Ectodermal cell (in vitro differentiated cells): ENCODE measurements around the gene KLHL2.

Experiments used
- H3K27ac ChIP-seq: 2 replicates; pipeline ENCODE4 v1.7.0; 2013; ENCODE audit warnings: mild to moderate bottlenecking, low read depth, low read length; ENCODE audit not compliant: insufficient read depth, poor library complexity, severe bottlenecking
- H3K27me3 ChIP-seq: 2 replicates; pipeline ENCODE4 v1.7.0; 2013; ENCODE audit warnings: mild to moderate bottlenecking, low read length; ENCODE audit not compliant: insufficient read depth, control insufficient read depth, poor library complexity, severe bottlenecking
- H3K36me3 ChIP-seq: one replicate; pipeline ENCODE4 v1.7.0; 2013; ENCODE audit warnings: low read length; ENCODE audit not compliant: control insufficient read depth, insufficient read depth
- H3K4me1 ChIP-seq: one replicate; pipeline ENCODE4 v1.7.0; 2013; ENCODE audit warnings: low read length; ENCODE audit not compliant: control insufficient read depth, insufficient read depth
- H3K4me3 ChIP-seq: 2 replicates; pipeline ENCODE4 v1.7.0; 2013; ENCODE audit warnings: low read depth, low read length, control low read depth; ENCODE audit not compliant: insufficient read depth
- H3K9me3 ChIP-seq: 2 replicates; pipeline ENCODE4 v1.7.0; 2013; ENCODE audit warnings: mild to moderate bottlenecking, low read length, moderate library complexity; ENCODE audit not compliant: control insufficient read depth
- WGBS, 2 experiments: methylation state at CpG; one replicate each; pipeline ENCODE4 v1.1.7; 2013; ENCODE audit warnings: missing lambda C conversion rate in 2 of 2; 5-methylcytosine and 5-hydroxymethylcytosine counted together

KLHL2 gene

DNA sequence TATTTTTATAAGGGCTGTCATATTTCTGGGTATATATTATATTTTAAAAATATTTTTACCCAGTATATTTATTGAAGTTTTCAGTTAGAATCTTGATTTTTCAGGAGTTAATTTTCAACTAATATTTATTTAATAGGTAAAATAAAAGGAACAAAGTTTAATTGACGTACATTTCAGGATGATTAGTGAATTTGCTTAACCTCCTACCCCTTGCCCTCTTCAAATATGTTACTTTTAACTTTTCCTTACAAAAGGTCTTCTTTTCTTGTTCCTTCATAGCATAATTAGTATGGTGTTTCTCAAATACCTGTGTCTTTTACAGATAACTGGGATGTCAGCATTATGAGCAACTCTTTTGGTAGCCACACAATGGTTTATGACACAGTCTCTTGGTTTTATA, 95.3 kb downstream of the KLHL2 start:
- WGBS, 2 experiments = 100% methylated on average over 1 of the region's 1 CpG; no CpG with 5 or more reads in 1 of the 2 experiments
- Histone ChIP-seq H3K27ac (no peak overlapping the region), H3K9me3 (no peaks in the 10 kb centered on the region), H3K36me3 (no peaks in the 10 kb centered on the region), H3K27me3 (no peaks in the 10 kb centered on the region), H3K4me3 (no peak overlapping the region), H3K4me1 (no peaks in the 10 kb centered on the region)

DNA sequence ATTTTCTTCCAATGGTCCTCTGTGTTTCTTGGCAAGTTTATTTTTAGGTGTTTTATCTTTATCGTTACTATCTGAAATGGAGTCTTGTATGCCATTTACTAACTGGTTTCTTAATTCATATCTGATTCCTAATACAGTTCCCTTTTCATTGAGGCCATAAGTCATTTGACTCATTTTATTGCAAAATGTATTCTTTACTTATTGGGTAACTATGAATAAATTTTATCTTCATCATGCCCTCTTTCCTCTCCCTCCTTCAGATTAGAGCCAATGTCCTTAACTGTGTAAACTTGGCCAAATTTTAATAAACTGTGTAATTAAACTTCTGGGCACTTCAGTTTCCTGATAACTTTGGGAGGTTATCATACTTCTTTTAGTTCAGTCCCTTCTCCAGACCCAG, 100.8 kb downstream of the KLHL2 start:
- Histone ChIP-seq H3K4me1 (no peaks in the 10 kb centered on the region), H3K9me3 (no peaks in the 10 kb centered on the region), H3K27ac (no peak overlapping the region), H3K27me3 (no peaks in the 10 kb centered on the region), H3K36me3 (no peaks in the 10 kb centered on the region), H3K4me3 (no peak overlapping the region)
- 100% methylated on average over 1 of the region's 1 CpG; no CpG with 5 or more reads in 1 of the 2 experiments for WGBS, 2 experiments

DNA sequence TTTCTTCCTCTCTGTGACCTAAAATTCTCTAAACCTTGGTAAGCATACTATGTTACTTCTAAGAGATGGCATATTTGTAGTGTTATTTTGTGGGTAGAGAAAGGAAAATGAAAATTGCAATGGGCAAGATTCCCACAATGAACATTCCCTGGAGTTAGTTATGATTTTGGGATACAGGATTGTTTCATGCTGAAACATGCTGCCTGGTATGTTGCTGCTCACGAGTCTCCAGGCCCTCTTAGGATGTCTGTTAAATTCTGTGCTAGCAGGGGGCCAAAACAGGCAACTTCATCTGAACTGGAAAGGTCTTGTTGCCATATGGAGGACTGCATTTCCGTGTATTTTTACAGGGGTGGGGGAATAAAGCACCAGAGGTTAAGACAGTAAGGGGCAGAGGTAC, 101.2 kb downstream of the KLHL2 start:
- 89 to 91% methylated on average over 2 of the region's 2 CpGs for WGBS, 2 experiments
- no peaks in the 10 kb centered on the region for H3K27me3 ChIP-seq
- H3K27ac ChIP-seq = no peak overlapping the region
- H3K36me3 ChIP-seq = no peaks in the 10 kb centered on the region
- H3K4me3 ChIP-seq = no peak overlapping the region
- no peaks in the 10 kb centered on the region for H3K4me1 ChIP-seq
- H3K9me3 ChIP-seq = no peaks in the 10 kb centered on the region

DNA sequence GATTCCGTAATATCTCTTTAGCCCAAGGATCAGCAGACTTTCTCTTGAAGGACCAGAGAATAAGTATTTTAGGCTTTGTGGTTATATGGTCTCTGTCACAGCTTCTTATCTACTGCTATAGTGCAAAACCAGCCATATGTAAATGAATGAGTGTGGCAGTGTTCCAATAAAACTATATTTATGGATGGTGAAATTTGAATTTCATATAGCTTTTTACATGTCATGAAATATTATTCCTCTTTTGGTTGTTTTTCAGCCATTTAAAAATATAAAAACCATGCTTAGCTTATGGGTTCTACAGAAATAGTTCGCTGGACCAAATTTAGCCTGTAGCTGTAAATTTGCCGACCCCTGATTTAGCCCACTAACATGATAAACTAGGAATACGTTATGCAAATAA, 102.1 kb downstream of the KLHL2 start:
- no peaks in the 10 kb centered on the region for H3K9me3 ChIP-seq
- no peaks in the 10 kb centered on the region for H3K27me3 ChIP-seq
- peaks cover 3% of the 10 kb centered on the region for H3K36me3 ChIP-seq
- H3K4me3 ChIP-seq = no peak overlapping the region
- 95 to 97% methylated on average over 3 to 4 of the region's 4 CpGs for WGBS, 2 experiments
- no peaks in the 10 kb centered on the region for H3K4me1 ChIP-seq
- no peak overlapping the region for H3K27ac ChIP-seq

DNA sequence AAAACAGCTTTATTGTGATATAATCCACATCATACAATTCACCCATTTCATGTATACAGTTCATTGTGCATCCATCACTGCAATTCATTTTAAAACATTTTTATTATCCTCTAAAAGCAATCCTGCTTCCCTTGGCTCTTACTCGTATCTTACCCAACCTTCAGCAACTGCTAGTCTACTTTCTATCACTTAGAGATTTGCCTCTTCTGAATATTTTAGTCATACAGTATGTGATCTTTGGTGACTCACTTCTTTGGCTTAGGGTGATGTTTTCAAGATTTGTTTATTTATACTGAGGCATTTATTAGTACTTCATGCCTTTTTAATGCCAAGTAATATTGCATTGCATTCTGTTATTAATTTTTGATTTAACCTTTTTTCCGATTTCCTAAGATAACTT, 105.1 kb downstream of the KLHL2 start:
- Histone ChIP-seq H3K4me1 (no peaks in the 10 kb centered on the region), H3K4me3 (no peak overlapping the region), H3K9me3 (no peaks in the 10 kb centered on the region), H3K27ac (no peak overlapping the region), H3K36me3 (peaks cover 3% of the 10 kb centered on the region), H3K27me3 (no peaks in the 10 kb centered on the region)
- 90 to 95% methylated on average over 1 to 2 of the region's 2 CpGs for WGBS, 2 experiments

DNA sequence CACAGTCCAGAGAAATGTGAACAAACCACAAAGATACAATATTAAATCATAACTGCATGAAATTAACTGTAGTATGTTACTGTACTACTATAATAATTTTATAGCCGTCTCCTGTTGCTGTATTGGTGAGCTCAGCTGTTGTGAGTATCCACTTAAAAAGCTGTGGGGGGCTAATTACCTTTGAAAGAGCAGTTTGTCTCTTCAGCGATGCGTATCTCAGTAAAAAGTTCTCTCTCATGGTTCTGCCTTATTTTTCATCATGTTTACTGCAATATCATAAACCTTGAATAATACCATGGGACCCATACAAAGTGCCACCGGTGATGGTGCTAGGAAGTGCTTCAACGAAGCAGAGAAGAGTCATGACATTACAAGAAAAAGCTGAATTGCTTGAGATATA, 111.7 kb downstream of the KLHL2 start:
- 92 to 96% methylated on average over 5 of the region's 5 CpGs for WGBS, 2 experiments
- H3K4me1 ChIP-seq = no peaks in the 10 kb centered on the region
- no peaks in the 10 kb centered on the region for H3K27me3 ChIP-seq
- H3K9me3 ChIP-seq = no peaks in the 10 kb centered on the region
- no peak overlapping the region for H3K4me3 ChIP-seq
- H3K27ac ChIP-seq = no peak overlapping the region
- peaks cover 3% of the 10 kb centered on the region for H3K36me3 ChIP-seq

DNA sequence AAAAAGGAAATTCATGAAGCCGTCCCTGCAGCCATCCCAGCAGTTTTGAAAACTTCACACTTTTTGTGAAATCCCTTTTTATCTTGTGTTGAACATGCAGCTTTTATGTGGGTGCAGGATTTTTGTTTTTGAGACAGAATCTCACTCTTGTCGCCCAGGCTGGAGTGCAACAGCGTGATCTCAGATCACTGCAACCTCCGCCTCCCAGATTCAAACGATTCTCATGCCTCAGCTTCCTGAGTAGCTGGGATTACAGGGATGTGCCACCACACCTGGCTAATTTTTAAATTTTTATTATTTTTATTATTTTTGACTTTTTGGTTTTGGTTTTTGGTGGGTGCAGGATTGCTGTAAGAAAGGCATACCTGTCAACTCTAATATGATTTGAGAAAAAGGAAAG, 112.1 kb downstream of the KLHL2 start:
- Histone ChIP-seq H3K27me3 (no peaks in the 10 kb centered on the region), H3K27ac (no peak overlapping the region), H3K9me3 (no peaks in the 10 kb centered on the region), H3K4me3 (no peak overlapping the region), H3K36me3 (no peaks in the 10 kb centered on the region), H3K4me1 (no peaks in the 10 kb centered on the region)
- WGBS, 2 experiments = 88 to 93% methylated on average over 5 of the region's 5 CpGs

DNA sequence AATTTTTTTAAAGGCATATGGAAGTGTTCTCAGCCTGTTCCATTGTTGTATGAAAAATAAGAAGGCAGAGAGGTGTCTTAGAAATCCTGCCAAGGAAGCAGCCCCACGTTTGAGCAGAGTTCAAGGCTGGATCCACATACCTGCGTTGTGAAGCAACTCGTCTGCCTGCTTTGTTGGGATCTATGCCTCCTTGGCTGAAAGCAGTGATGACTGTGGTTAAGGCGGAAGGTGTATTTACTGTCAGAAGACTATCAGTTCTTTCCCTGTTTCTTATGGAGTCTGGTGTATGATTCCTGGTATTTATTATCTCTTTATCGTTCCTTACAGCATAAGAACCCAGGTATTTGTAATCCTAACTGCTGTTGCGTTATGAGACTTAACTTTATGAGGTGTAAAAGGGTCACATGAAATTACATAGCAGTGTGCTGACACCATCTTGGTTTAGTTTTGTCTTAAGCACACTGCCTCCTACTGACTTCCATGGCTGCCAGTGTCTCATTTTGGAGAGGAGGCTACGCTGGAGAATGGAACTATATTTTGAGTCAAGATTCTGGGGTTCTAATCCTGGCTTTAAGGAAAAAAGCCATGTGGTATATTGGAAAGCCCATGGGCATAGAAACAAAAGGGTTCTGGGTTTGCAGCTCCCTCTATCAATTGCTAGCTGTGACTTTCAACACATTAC, 117.0 kb downstream of the KLHL2 start:
- Histone ChIP-seq H3K9me3 (no peaks in the 10 kb centered on the region), H3K27ac (no peak overlapping the region), H3K4me1 (peaks cover 10% of the 10 kb centered on the region), H3K27me3 (no peaks in the 10 kb centered on the region), H3K36me3 (no peaks in the 10 kb centered on the region), H3K4me3 (no peak overlapping the region)
- 91 to 93% methylated on average over 6 to 7 of the region's 7 CpGs for WGBS, 2 experiments

DNA sequence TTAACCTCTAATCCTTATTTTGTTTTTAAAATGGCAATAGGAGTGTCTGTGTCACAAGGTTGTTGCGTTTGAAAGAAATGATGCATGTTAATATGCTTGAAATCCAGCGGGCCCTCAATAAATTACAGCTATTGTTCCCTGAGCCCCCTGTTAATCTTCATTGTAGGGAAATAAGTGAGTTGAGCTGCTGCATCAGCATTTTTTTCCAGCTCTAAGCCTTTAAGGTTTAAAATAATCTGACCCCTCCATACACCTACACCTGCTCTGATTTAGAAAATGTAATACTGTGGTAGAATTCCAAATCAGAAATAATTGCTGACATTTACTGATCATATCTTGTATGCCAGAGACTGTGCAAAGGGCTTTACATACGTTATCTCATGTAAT, 117.5 kb downstream of the KLHL2 start:
- 94% methylated on average over 3 of the region's 3 CpGs for WGBS, 2 experiments
- no peaks in the 10 kb centered on the region for H3K9me3 ChIP-seq
- no peak overlapping the region for H3K27ac ChIP-seq
- peaks cover 10% of the 10 kb centered on the region for H3K4me1 ChIP-seq
- H3K4me3 ChIP-seq = no peak overlapping the region
- H3K27me3 ChIP-seq = no peaks in the 10 kb centered on the region
- no peaks in the 10 kb centered on the region for H3K36me3 ChIP-seq

DNA sequence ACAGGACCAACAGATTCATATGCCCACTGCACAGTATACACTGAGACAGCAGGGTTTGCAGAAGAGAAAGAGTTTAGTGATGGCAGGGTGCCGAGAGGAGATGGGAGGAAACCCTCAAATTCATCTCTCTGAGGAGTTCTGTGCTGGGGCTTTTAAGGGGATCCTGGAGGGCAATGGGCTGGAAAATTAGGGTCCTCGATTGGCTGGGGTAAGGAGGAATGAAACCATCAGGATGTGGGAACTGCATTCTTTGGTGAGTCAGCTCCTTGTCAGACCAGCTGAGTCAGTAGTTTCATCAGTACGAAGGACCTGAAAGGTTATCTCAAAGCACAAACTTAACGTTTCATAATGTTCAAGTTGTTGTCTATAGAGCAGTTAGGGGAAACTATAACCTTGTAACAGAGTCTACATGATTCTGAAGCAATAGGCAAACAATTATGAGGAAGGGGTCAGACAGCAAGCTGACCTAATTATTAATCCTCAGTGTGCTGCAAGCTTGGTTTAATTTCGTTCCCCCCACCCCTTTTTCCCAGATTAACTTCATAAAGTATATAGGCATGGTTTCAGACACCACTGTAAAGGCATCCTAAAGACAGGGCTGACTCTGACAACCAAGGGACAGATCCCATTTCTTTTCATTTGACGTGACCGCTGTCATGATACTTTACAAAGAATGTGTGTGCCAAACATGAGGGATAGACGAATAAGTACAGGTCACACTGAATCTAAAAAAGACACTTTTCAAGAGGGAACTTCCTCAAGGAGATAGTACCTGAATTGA, 118.6 kb downstream of the KLHL2 start:
- no peak overlapping the region for H3K4me3 ChIP-seq
- H3K4me1 ChIP-seq = peaks cover 10% of the 10 kb centered on the region
- H3K27me3 ChIP-seq = no peaks in the 10 kb centered on the region
- no peaks in the 10 kb centered on the region for H3K9me3 ChIP-seq
- H3K27ac ChIP-seq = no peak overlapping the region
- no peaks in the 10 kb centered on the region for H3K36me3 ChIP-seq
- WGBS, 2 experiments = 77 to 78% methylated on average over 8 of the region's 8 CpGs
